Keratinocyte (primary cell): ENCODE measurements around the gene TAGLN3. TPM values are rescaled to one million over a fixed set of nuclear protein-coding genes. Genes with fewer than 3 reads are reported as not detected.

Experiments used
- DNase-seq: peaks from one replicate; pipeline ENCODE4 v3.0.0-alpha.2; 2011; ENCODE audit warnings: low read depth, missing footprints, low spot score
- FAIRE-seq: peaks from 2 replicates; lab custom pipeline; 2011; peaks lifted over from hg19 to GRCh38; lab: Jason Lieb, UNC
- H2AFZ ChIP-seq: 2 replicates; pipeline ENCODE4 v1.6.0; 2012; ENCODE audit warnings: low read length, control low read depth, inconsistent platforms; ENCODE audit not compliant: control insufficient read depth
- H3K27ac ChIP-seq: 2 replicates; pipeline ENCODE4 v1.5.1; 2011; ENCODE audit warnings: low read length; ENCODE audit not compliant: control insufficient read depth, insufficient read depth
- H3K27me3 ChIP-seq: 3 replicates; pipeline ENCODE4 v1.6.0; 2011; ENCODE audit warnings: low read length; ENCODE audit not compliant: control insufficient read depth, insufficient read depth; ENCODE audit errors: extremely low read depth
- H3K36me3 ChIP-seq, 2 experiments: 2 replicates in 1 of 2; 3 replicates in 1 of 2; pipeline ENCODE4 v1.5.1; 2011; ENCODE audit warnings: low read length in 2 of 2, mild to moderate bottlenecking in 1 of 2; ENCODE audit not compliant: control insufficient read depth in 2 of 2, insufficient read depth in 2 of 2; ENCODE audit errors: extremely low read depth in 1 of 2
- H3K4me1 ChIP-seq: 3 replicates; pipeline ENCODE4 v1.5.1; 2011; ENCODE audit warnings: low read length; ENCODE audit not compliant: control insufficient read depth, insufficient read depth; ENCODE audit errors: extremely low read depth
- H3K4me2 ChIP-seq: 3 replicates; pipeline ENCODE4 v1.6.0; 2011; ENCODE audit warnings: low read depth, low read length; ENCODE audit not compliant: control insufficient read depth, insufficient read depth; ENCODE audit errors: extremely low read depth
- H3K4me3 ChIP-seq, 3 experiments: fragments of 200-600 bp in 1 of 3; sonication (generic) in 1 of 3; 2 replicates in 2 of 3; 3 replicates in 1 of 3; pipeline ENCODE4 v1.5.1; 2011 to 2016; ENCODE audit warnings: low read length in 3 of 3, mild to moderate bottlenecking in 3 of 3, control low read depth in 2 of 3, inconsistent platforms in 1 of 3, low read depth in 1 of 3, mixed read lengths in 1 of 3, mixed run types in 1 of 3, moderate library complexity in 1 of 3; ENCODE audit not compliant: control insufficient read depth in 2 of 3, insufficient read depth in 2 of 3; ENCODE audit errors: extremely low read depth in 1 of 3
- H3K79me2 ChIP-seq: 2 replicates; pipeline ENCODE4 v1.6.0; 2012; ENCODE audit warnings: low read length; ENCODE audit not compliant: control insufficient read depth, insufficient read depth
- H3K9ac ChIP-seq: 3 replicates; pipeline ENCODE4 v1.6.0; 2011; ENCODE audit warnings: low read length; ENCODE audit not compliant: control insufficient read depth, insufficient read depth; ENCODE audit errors: extremely low read depth
- H3K9me1 ChIP-seq: 3 replicates; pipeline ENCODE4 v1.6.0; 2011; ENCODE audit warnings: low read length; ENCODE audit not compliant: control insufficient read depth, insufficient read depth; ENCODE audit errors: extremely low read depth
- H3K9me3 ChIP-seq: 2 replicates; pipeline ENCODE4 v1.5.1; 2012; ENCODE audit warnings: low read depth, low read length; ENCODE audit not compliant: control insufficient read depth
- H4K20me1 ChIP-seq: 3 replicates; pipeline ENCODE4 v1.6.0; 2011; ENCODE audit warnings: low read length; ENCODE audit not compliant: control insufficient read depth, insufficient read depth; ENCODE audit errors: extremely low read depth
- EZH2 ChIP-seq: IDR thresholded peaks from one replicate; pipeline ENCODE4 v1.6.1; 2012; ENCODE audit warnings: inconsistent platforms, mild to moderate bottlenecking, low read length, moderate library complexity
- dilution Hi-C: fragments of 300-500 bp; cut with MboI; formaldehyde crosslinking; loops from one replicate; pipeline ENCODE4 v1.7.0; 2020; ENCODE audit warnings: low sequenced_read_pairs; ENCODE audit not compliant: extremely low pct_ligation_motif_present
- polyA plus RNA-seq, 5 experiments: library from polyadenylated mRNA; depleted of rRNA in 3 of 5; stranded (reverse) in 3 of 5; stranded (forward) in 1 of 5; unstranded in 1 of 5; fragments of >200 nt; gene quantifications; 1 replicate in 1 of 5; 2 replicates in 3 of 5; 3 replicates in 1 of 5; pipeline versions ENCODE4 v1.2.1 to v1.2.3, GENCODE V29; 2011 to 2012; ENCODE audit warnings: missing spikeins in 2 of 5, low read depth in 1 of 5, low replicate concordance in 1 of 5
- TF ChIP-seq, protein P1 (sequence below), 3 experiments: IDR thresholded peaks in 1 of 3; conservative IDR thresholded peaks in 1 of 3; optimal IDR thresholded peaks in 1 of 3; 2 replicates in 2 of 3; 3 replicates in 1 of 3; pipeline versions ENCODE3 to v1.5.1; 2011; ENCODE audit warnings: low read length in 3 of 3, mild to moderate bottlenecking in 3 of 3, moderate library complexity in 2 of 3, control low read depth in 1 of 3, inconsistent platforms in 1 of 3; ENCODE audit not compliant: insufficient read depth in 2 of 3; ENCODE audit errors: extremely low read depth in 1 of 3

The TAGLN3 gene
- polyA plus RNA-seq, 1 donor (not counting 4 experiments of a cell fraction or from before 2014, with no cell fraction given) = 8.9 TPM

DNA sequence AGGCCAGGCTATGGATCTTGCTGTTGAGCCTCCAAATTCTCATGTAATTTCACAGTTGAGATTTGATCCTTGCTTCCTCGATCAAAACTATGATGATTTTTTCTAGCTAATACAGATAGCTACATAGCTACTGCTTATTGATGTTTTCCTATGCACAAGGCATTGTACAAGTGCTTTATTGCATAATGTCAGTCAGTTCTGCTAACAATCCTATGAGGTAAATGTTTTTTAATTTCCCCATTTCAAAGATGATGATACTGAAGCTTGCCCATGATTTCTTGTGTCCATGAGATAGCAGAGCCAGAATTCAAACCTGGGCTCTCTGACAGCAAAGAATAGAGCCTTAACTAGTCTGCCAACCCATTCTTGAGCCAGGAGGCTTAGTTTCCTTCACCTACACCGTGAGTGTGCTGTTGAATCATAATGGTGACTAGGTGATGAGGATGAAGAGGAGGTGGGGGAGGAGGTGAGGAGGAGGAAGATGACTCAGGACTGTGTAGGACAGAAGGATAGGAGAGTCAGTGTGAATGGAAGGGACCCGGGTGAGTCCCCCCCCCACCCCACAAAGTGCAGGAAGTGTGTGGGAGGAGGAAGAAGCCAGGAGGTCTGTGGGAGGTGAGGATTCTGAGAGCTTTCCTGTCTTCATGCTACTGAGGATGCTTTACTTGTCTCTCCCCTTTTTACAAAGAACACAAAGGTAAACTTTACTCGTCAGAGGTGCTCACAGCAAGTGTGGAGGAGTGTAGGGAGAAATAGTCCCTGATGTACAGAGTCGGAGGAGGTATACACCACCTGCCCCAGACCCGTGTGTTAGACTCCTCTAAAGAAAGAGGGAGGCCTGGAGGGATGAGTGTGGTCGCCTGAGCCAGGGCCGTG is 3.6 kb downstream of the TAGLN3 start:
- no peak for TF ChIP-seq EZH2
- TF ChIP-seq, protein P1, sequence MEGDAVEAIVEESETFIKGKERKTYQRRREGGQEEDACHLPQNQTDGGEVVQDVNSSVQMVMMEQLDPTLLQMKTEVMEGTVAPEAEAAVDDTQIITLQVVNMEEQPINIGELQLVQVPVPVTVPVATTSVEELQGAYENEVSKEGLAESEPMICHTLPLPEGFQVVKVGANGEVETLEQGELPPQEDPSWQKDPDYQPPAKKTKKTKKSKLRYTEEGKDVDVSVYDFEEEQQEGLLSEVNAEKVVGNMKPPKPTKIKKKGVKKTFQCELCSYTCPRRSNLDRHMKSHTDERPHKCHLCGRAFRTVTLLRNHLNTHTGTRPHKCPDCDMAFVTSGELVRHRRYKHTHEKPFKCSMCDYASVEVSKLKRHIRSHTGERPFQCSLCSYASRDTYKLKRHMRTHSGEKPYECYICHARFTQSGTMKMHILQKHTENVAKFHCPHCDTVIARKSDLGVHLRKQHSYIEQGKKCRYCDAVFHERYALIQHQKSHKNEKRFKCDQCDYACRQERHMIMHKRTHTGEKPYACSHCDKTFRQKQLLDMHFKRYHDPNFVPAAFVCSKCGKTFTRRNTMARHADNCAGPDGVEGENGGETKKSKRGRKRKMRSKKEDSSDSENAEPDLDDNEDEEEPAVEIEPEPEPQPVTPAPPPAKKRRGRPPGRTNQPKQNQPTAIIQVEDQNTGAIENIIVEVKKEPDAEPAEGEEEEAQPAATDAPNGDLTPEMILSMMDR (optimal IDR thresholded peaks at IDR 0.05 in 1 of 3, IDR thresholded peaks at IDR 0.05 in 1 of 3, conservative IDR thresholded peaks at IDR 0.05 in 1 of 3; ENCODE audit: extremely low read depth in 1 of 3, insufficient read depth in 2 of 3, low read length in 3 of 3) = no peak
- Histone ChIP-seq H2AFZ (no peak overlapping the region), H3K36me3 (no peaks in the 10 kb centered on the region), H4K20me1 (no peaks in the 10 kb centered on the region), H3K4me2 (peak overlapping the region; percentile 50), H3K9me1 (no peaks in the 10 kb centered on the region), H3K9ac (no peak overlapping the region), H3K4me1 (peaks cover 65% of the 10 kb centered on the region), H3K4me3 (no peak overlapping the region), H3K27ac (peak overlapping the region; percentile 50), H3K9me3 (no peaks in the 10 kb centered on the region), H3K79me2 (peaks cover 2% of the 10 kb centered on the region), H3K27me3 (no peaks in the 10 kb centered on the region)
- FAIRE-seq = peak; percentile 84
- peak; percentile 83 for DNase-seq
- dilution Hi-C loops = no loop called here

DNA sequence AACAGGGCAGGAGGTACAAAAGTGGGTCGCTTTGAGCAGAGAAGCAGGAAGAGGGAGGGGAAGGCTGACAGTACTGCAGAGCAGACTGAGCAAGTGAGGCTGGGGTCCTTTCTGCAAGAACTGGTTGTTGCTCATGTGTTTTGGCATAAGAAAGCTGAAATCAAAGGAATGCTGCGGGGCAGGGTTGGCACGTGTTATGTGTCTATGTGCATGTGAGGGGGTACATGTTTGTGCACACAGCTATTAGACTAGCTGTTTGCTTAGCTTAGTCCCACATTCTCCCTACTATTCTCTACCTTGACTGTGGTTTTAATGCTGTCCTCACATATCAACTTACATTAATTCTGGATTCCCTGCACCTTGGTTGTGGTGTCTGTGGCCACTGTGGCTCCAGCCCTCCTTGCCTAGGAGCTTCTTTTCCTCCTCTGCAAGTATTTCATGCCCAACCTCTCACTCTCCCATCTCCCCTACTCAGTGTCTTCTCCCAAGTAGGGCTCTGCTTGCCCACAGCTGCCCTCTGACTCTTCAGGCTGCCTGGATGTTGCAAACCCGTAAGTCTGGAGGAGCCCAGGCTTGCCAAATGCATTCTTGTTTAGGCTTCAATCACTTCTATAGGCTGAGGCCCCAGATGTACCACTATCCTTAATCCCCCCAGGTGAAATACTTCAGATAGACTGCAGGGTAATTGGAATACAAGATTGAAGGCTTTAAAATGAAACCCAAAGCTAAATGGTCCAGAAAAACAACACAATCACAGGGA is 4.8 kb downstream of the TAGLN3 start:
- H3K9me3 ChIP-seq = no peaks in the 10 kb centered on the region
- H3K36me3 ChIP-seq = no peaks in the 10 kb centered on the region
- no peaks in the 10 kb centered on the region for H3K9me1 ChIP-seq
- no peak for DNase-seq
- peaks cover 2% of the 10 kb centered on the region for H3K79me2 ChIP-seq
- peaks cover 63% of the 10 kb centered on the region for H3K4me1 ChIP-seq
- TF ChIP-seq EZH2 = no peak
- TF ChIP-seq, protein P1 (optimal IDR thresholded peaks at IDR 0.05 in 1 of 3, IDR thresholded peaks at IDR 0.05 in 1 of 3, conservative IDR thresholded peaks at IDR 0.05 in 1 of 3; ENCODE audit: extremely low read depth in 1 of 3, insufficient read depth in 2 of 3, low read length in 3 of 3) = no peak
- dilution Hi-C loops = no loop called here
- H3K4me3 ChIP-seq = no peak overlapping the region
- H2AFZ ChIP-seq = no peak overlapping the region
- peak overlapping the region; percentile 42 for H3K4me2 ChIP-seq
- no peak overlapping the region for H3K9ac ChIP-seq
- H4K20me1 ChIP-seq = no peaks in the 10 kb centered on the region
- peak; percentile 53 for FAIRE-seq
- H3K27me3 ChIP-seq = no peaks in the 10 kb centered on the region
- H3K27ac ChIP-seq = peak overlapping the region; percentile 32
